Epithelial cell of esophagus (primary cell): ENCODE results near the gene APOL1.

Source experiments
- DNase-seq: peaks from one replicate; pipeline ENCODE4 v3.0.0; 2010; ENCODE audit warnings: low read depth
- H3K4me3 ChIP-seq: 2 replicates; pipeline ENCODE4 v1.5.1; 2011; ENCODE audit warnings: mild to moderate bottlenecking, low read length, control low read depth
- CTCF ChIP-seq: IDR thresholded peaks from 2 replicates; pipeline ENCODE4 v1.5.1; 2011; ENCODE audit warnings: low read depth, mild to moderate bottlenecking, low read length, control low read depth, inconsistent platforms; ENCODE audit not compliant: insufficient read depth; ENCODE audit errors: missing control alignments

Gene APOL1

GRCh38 chr22:36238373-36239149, 14.4 kb upstream of the APOL1 start:
- peak overlapping the region; percentile 80 for H3K4me3 ChIP-seq
- DNase-seq: no peak
- TF ChIP-seq CTCF: no peak

GRCh38 chr22:36239150-36239400, 13.9 kb upstream of the APOL1 start:
- no peak for TF ChIP-seq CTCF
- peak overlapping the region; percentile 80 for H3K4me3 ChIP-seq
- no peak for DNase-seq

- peak; percentile 78 for TF ChIP-seq CTCF
- DNase-seq: peak; percentile 93
- H3K4me3 ChIP-seq: peak within 1 kb of the TSS; percentile 80
Observed at GRCh38 chr22:36239401-36240171, 13.3 kb upstream of the APOL1 start, which contains the start of gene APOL2. Gene APOL2 (minus strand): TSS chr22:36239527. CDS start chr22:36233162, 6,365 bp downstream.

GRCh38 chr22:36243986-36244385, 8.9 kb upstream of the APOL1 start:
- no peak for DNase-seq
- no peak for TF ChIP-seq CTCF
- H3K4me3 ChIP-seq: no peak overlapping the region

- no peak for TF ChIP-seq CTCF
- H3K4me3 ChIP-seq: no peak overlapping the region
- no peak for DNase-seq
Observed at GRCh38 chr22:36244522-36245391, 8.2 kb upstream of the APOL1 start.

GRCh38 chr22:36245805-36246356, 7.1 kb upstream of the APOL1 start:
- no peak overlapping the region for H3K4me3 ChIP-seq
- DNase-seq: no peak
- no peak for TF ChIP-seq CTCF
